A673 (cell line): ENCODE results near the gene ANK3. TPM values are rescaled to one million over a fixed set of nuclear protein-coding genes. Genes with fewer than 3 reads are reported as not detected.

Experiments used
- BruUV-seq: library from RNA; stranded (reverse); fragments of 400-500 nt; replicated peaks from 2 replicates; lab custom pipeline; 2021; lab: Mats Ljungman, UMichigan
- CTCF ChIA-PET: fragments of 300-600 bp; sonication (Branson Sonifier 250); formaldehyde crosslinking; loops from one replicate; lab custom pipeline; 2022; ENCODE audit warnings: antibody characterized with exemption; lab: Charles Lee
- POLR2A ChIA-PET: fragments of 300-600 bp; sonication (Branson Sonifier 250); formaldehyde crosslinking; loops from one replicate; lab custom pipeline; 2022; ENCODE audit warnings: antibody characterized with exemption; ENCODE audit not compliant: low non-redundant PET; lab: Charles Lee
- DNase-seq: peaks from one replicate; pipeline ENCODE4 v3.0.0-alpha.2; 2015; ENCODE audit warnings: low spot score
- H3K27ac ChIP-seq: fragments of 200-600 bp; sonication (generic); 2 replicates; pipeline ENCODE4 v1.5.1; 2016; ENCODE audit warnings: mixed run types, low read depth, mild to moderate bottlenecking, mixed read lengths, antibody characterized with exemption, low read length; ENCODE audit not compliant: poor library complexity, severe bottlenecking
- H3K27me3 ChIP-seq: fragments of 200-600 bp; sonication (generic); replicated peaks from 2 replicates; pipeline ENCODE4 v1.6.1; 2017; ENCODE audit warnings: mixed run types, low read depth, mild to moderate bottlenecking, mixed read lengths, antibody characterized with exemption, low read length; ENCODE audit not compliant: insufficient read depth, poor library complexity
- H3K36me3 ChIP-seq: fragments of 200-600 bp; sonication (generic); 2 replicates; pipeline ENCODE4 v1.6.1; 2016; ENCODE audit warnings: mixed run types, mild to moderate bottlenecking, mixed read lengths, antibody characterized with exemption, low read length; ENCODE audit not compliant: insufficient read depth, poor library complexity, severe bottlenecking
- H3K4me1 ChIP-seq: fragments of 200-600 bp; sonication (generic); 2 replicates; pipeline ENCODE4 v1.6.1; 2017; ENCODE audit warnings: mixed run types, mild to moderate bottlenecking, mixed read lengths, antibody characterized with exemption, low read length; ENCODE audit not compliant: insufficient read depth, poor library complexity, severe bottlenecking
- H3K4me3 ChIP-seq: fragments of 200-600 bp; sonication (generic); 2 replicates; pipeline ENCODE4 v1.5.1; 2016; ENCODE audit warnings: low read depth, mixed run types, mild to moderate bottlenecking, mixed read lengths, low read length; ENCODE audit not compliant: poor library complexity, severe bottlenecking
- H3K9me3 ChIP-seq: fragments of 200-600 bp; sonication (generic); 2 replicates; pipeline ENCODE4 v1.6.1; 2016; ENCODE audit warnings: mixed run types, low read depth, mild to moderate bottlenecking, mixed read lengths, antibody characterized with exemption, low read length; ENCODE audit not compliant: poor library complexity, severe bottlenecking
- CTCF ChIP-seq: fragments of 300-800, 200-600 bp; sonication (generic); conservative IDR thresholded peaks from 2 replicates; pipeline ENCODE4 v1.5.1; 2017; ENCODE audit warnings: low read depth, mild to moderate bottlenecking, antibody characterized with exemption, low read length, moderate library complexity, mixed read lengths
- EZH2 ChIP-seq: fragments of 200-600 bp; sonication (generic); IDR thresholded peaks from 2 replicates; pipeline ENCODE4 v1.6.1; 2017; ENCODE audit warnings: borderline replicate concordance, low read depth, mild to moderate bottlenecking, mixed read lengths, antibody characterized with exemption, low read length; ENCODE audit not compliant: poor library complexity, severe bottlenecking
- intact Hi-C: fragments of 100-400 bp; cut with micrococcal nuclease; formaldehyde crosslinking; loops from one replicate; pipeline ENCODE4 v1.10.0; 2022; ENCODE audit not compliant: unreplicated experiment
- total RNA-seq: library from RNA; stranded (reverse); gene quantifications from 2 replicates; pipeline ENCODE4 v1.2.3, GENCODE V29; 2021

Gene ANK3
- total RNA-seq, 1 experiment from 2014 or later = 13.5 TPM

- Histone ChIP-seq H3K36me3 (no peaks in the 10 kb centered on the region), H3K27me3 (peaks cover 71% of the 10 kb centered on the region), H3K9me3 (no peaks in the 10 kb centered on the region), H3K27ac (no peak overlapping the region), H3K4me1 (no peaks in the 10 kb centered on the region), H3K4me3 (no peak overlapping the region)
- POLR2A ChIA-PET = no interaction called here
- CTCF ChIA-PET = no interaction called here
- TF ChIP-seq CTCF = no peak
- TF ChIP-seq EZH2 = no peak
- DNase-seq = no peak
- no TSS peak for BruUV-seq
- intact Hi-C loops = no loop called here
Observed at GRCh38 chr10:60023155-60023877, 366.4 kb downstream of the ANK3 start.

DNA sequence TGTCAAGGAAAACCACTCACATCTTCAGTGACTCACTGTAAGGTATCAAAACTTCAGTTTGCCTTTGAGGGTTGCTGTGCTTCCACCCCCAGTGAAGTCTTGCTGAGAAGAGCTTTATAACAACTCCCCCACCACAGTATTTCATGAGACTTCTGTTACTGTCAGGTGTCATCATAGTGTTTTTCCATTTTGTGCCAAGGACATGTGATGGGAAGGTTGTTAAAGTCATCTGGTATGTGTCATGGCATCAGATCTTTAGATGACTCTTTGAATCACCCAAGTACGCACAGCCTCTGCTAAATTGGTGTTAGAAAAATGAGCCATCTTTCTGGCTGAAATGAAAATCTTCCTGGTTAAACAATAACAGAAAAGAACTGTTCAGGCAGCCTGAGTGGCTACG lies 368.3 kb downstream of the ANK3 start:
- ChIA-PET CTCF (no interaction called here), POLR2A (no interaction called here)
- Histone ChIP-seq H3K36me3 (no peaks in the 10 kb centered on the region), H3K4me3 (no peak overlapping the region), H3K27ac (no peak overlapping the region), H3K4me1 (no peaks in the 10 kb centered on the region), H3K27me3 (peaks cover 52% of the 10 kb centered on the region), H3K9me3 (no peaks in the 10 kb centered on the region)
- TF ChIP-seq EZH2 = no peak
- TF ChIP-seq CTCF = no peak
- no peak for DNase-seq
- intact Hi-C loops = no loop called here
- BruUV-seq = no TSS peak

- intact Hi-C loops = no loop called here
- no peak overlapping the region for H3K27ac ChIP-seq
- no TSS peak for BruUV-seq
- H3K4me1 ChIP-seq = no peaks in the 10 kb centered on the region
- no peak for DNase-seq
- H3K4me3 ChIP-seq = no peak overlapping the region
- H3K9me3 ChIP-seq = no peaks in the 10 kb centered on the region
- ChIA-PET CTCF (no interaction called here), POLR2A (no interaction called here)
- peaks cover 13% of the 10 kb centered on the region for H3K27me3 ChIP-seq
- H3K36me3 ChIP-seq = no peaks in the 10 kb centered on the region
- TF ChIP-seq EZH2 = no peak
- no peak for TF ChIP-seq CTCF
Observed at GRCh38 chr10:60016794-60017193, 372.9 kb downstream of the ANK3 start.
